ENCODE measurements around the gene DDIAS. TPM values are rescaled to one million over a fixed set of nuclear protein-coding genes. Genes with fewer than 3 reads are reported as not detected.
"Not testable (repeated sequence)": the region's sequence is repeated elsewhere in the genome, so short reads cannot be mapped to it uniquely, and the experiment has no call there.

Gene DDIAS
- total RNA-seq, 1 experiment from 2014 or later, result 34.5 TPM

GRCh38 chr11:82924522-82925224 is 23.1 kb downstream of the DDIAS start:
- DNase-seq (ENCODE audit: low spot score), result no peak

- DNase-seq (ENCODE audit: low spot score), result peak; percentile 75
Measured at GRCh38 chr11:82927264-82927880, 25.8 kb downstream of the DDIAS start.

- no peak for DNase-seq (ENCODE audit: low spot score)
Measured at GRCh38 chr11:82929121-82929520, 27.6 kb downstream of the DDIAS start.

DNA sequence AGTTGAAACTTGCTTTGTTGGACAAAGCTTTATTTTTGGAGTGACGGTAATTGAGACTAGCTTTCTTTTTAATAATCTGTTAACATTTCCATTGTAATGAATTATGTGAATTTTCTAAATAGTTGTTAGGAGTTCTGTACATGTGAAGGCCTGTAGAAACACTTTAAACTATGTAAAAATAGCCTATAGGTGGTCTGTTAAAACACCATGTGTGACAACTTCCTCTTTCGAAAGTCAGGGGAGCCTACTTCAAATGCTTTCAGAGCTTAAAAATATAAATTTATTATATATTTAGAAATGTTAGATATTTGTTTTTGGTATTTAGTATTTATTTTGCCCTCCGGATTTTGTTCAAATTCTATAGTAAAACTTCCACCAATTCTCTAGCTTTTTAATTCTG is 28.7 kb downstream of the DDIAS start:
- DNase-seq (ENCODE audit: low spot score), result no peak

DNA sequence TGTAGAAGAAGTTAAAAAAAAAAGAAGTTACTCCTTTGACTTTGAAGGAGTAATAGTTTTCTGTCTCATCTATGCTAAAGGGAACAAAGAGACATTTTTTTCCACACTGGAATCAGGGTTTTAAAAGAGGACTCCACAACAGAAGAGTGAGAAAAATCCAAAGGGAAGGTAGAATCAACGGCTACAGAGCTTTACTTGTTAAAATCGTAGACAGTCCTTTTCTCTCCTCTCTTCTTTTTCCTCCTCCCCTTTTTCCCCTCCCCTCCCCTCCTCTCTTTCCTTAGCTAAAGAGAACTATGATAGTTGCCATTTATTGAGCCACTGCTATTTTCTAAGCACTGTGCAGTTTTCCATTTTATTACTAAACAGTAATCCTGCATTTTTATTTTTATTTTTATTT is 29.2 kb downstream of the DDIAS start:
- DNase-seq (ENCODE audit: low spot score), result no peak

DNA sequence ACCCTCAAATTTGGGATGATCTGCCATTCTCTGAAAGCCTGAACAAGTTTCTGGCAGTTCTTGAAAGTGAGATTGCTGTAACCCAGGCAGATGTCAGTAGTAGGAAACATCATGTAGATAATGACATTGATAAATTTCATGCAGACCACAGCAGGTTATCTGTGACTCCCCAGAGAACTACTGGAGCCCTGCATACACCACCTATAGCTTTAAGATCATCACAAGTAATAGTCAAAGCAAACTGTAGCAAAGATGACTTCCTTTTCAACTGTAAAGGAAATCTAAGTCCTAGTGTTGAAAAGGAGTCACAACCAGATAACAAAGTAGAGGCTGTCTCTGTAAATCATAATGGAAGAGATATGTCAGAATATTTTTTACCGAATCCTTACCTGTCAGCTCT is 31.0 kb downstream of the DDIAS start:
- no peak for DNase-seq (ENCODE audit: low spot score)

DNA sequence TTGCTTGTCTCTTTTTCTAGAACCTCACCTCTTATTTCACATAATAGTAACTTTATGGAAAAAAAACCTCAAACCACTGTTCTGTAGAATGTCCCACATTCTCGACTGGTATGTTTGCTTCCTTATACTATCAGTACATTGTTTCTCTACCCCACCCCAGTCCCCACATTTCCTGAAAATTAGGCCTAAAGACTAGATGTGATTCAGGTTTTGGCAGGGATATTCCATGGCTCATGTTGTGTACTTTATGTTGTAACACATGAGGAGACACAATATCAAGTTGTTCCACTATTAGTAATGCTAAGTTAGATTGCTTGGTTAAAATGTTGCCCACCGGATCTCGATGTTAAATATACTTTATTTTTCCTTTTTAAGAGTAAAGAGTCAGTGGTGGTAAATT is 34.7 kb downstream of the DDIAS start:
- DNase-seq (ENCODE audit: low spot score), result no peak

DNA sequence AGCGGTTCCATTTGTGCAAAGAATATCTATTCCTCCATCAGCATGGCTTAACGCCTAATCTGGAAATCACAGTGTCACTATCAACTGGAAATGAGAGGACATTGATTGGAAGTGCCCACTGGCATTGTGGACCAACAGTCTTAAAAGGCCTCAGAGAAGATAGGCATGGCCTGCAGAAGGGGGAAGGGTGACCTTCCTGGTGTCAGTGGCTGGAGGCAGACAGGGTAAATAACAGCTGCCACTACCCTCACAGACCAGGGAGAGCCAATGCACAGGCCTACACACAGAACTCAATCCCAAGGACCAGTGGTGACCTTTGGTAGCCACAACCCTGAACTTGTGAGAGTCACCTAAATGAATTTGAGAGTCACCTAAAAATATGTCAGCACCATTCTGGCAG is 36.0 kb downstream of the DDIAS start:
- DNase-seq (ENCODE audit: low spot score), result no peak

DNA sequence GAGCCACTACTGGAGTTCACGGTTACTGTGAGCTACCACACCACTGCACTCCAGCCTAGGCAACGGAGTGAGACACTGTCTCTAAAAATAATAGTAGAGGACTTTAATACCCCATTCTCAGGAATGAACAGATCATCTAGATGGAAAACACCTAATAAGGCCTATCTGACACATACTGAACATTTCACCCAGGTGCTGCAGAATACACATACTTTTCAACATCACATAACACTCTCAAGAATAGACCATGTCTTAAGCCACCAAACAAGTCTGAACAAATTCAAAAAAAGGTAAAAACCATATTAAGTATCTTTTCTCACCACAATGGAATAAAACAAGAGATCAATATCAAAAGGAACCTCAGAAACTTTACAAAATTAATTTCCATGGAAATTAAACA is 37.9 kb downstream of the DDIAS start:
- no peak for DNase-seq (ENCODE audit: low spot score)

- no peak for DNase-seq (ENCODE audit: low spot score)
Measured at GRCh38 chr11:82942376-82942775, 40.8 kb downstream of the DDIAS start.

DNA sequence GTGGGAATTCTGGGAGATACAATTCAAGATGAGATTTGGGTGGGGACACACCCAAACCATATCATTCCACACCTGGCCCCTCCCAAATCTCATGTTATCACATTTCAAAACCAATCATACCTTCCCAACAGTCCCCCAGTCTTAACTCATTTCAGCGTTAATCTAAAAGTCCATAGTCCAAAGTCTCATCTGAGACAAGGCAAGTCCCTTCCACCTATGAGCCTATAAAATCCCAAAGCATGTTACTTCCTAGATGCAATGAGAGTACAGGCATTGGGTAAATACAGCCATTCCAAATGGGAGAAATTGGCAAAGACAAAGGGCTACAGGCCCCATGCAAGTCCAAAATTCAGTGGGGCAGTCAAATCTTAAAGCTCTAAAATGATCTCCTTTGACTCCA is 41.9 kb downstream of the DDIAS start:
- DNase-seq (ENCODE audit: low spot score), result not testable (repeated sequence)

DNA sequence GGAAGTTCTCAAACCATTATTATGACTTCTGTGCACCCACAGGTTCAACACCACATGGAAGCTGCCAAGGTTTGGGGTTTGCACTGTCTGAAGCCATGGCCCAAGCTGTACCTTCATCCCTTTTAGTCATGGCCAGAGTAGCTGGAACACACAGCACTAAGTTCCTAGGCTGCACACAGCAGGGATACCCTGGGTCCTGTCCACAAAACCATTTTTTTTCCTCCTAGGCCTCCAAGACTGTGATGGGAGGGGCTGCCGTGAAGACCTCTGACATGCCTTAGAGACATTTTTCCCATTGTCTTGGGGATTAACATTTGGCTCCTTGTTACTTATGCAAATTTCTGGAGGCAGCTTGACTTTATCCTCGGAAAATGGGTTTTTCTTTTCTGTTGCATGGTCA is 42.7 kb downstream of the DDIAS start:
- no peak for DNase-seq (ENCODE audit: low spot score)

- not testable (repeated sequence) for DNase-seq (ENCODE audit: low spot score)
Measured at GRCh38 chr11:82945041-82945440, 43.5 kb downstream of the DDIAS start.

DNA sequence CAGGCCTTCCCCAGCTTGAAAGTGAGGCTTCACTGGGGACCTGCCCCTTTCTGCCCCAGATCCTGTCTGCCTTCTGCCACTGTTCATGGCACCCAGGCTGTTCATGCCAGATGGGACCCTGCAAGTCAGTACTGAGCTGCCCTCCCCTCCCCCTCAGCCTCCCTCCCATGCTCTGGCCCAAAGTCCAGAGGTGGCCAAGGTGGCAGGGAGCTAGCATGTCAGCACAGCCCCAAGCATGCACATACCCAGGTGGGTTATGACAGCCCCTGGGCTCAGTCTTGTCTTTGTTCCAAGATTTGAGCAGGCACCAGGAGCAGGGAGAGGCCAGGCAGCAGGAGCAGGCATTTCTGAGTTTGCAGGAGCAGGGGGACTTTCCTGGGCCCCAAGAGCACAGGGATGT is 44.1 kb downstream of the DDIAS start:
- no peak for DNase-seq (ENCODE audit: low spot score)

- no peak for DNase-seq (ENCODE audit: low spot score)
Measured at GRCh38 chr11:82949352-82949751, 47.8 kb downstream of the DDIAS start.

GRCh38 chr11:82950502-82950901 is 49.0 kb downstream of the DDIAS start:
- DNase-seq (ENCODE audit: low spot score), result not testable (repeated sequence)

- not testable (repeated sequence) for DNase-seq (ENCODE audit: low spot score)
Measured at GRCh38 chr11:82955736-82956453, 54.4 kb downstream of the DDIAS start.

DNA sequence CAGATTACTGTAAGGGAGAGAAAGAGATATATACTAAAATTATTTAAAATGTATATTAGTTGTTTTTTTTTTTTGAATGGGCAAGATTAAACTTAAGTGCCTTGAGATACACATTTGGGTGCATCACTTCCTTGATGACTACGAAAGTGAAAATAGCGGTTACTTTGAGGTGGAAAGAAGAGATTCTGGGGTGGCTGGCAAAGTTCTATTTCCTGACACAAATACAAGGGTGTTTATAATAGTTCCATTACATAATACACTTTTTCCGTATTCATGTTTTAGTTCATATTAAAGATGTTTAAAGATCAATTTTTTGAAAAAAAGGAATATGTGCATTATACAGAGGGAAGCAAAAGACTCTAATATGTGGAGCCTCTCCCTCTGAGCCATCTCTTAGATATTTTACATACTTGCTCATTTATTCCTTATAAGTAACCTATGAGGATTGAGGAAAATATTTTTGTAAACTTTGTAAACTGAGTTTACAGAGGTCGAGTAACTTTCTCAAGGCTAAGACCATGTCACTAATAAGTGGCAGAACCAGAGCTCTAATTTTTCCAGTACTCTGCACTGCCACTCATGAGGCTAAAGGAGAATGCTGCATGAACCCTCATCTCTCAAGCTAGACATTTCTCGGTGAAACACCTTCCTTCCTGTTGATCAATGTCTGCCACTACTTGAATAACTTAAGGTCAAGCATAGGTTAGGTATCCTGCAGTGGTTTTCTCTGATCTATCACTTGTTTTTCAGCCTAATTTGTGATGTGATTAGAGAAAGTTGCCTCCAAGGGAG is 58.6 kb downstream of the DDIAS start:
- DNase-seq (ENCODE audit: low spot score), result no peak

DNA sequence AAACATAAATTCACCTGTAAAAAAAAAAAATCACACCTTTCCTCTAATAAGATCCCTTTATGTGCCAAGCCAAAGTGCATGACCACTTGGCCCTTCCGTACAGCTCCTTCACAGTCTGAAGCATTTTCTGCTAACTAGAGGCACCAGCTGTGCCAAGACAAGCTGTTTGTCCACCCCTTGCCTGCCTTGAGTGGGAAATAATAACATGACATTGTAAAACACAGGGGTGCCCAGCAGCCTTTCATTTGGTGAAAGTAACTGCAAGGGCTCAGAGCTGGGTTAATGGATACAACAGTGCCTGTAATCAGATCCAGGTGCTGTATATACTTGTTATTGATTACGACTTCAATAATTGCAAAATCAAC is 59.2 kb downstream of the DDIAS start:
- DNase-seq (ENCODE audit: low spot score), result no peak

GRCh38 chr11:82962021-82962420 is 60.5 kb downstream of the DDIAS start:
- DNase-seq (ENCODE audit: low spot score), result not testable (repeated sequence)

DNA sequence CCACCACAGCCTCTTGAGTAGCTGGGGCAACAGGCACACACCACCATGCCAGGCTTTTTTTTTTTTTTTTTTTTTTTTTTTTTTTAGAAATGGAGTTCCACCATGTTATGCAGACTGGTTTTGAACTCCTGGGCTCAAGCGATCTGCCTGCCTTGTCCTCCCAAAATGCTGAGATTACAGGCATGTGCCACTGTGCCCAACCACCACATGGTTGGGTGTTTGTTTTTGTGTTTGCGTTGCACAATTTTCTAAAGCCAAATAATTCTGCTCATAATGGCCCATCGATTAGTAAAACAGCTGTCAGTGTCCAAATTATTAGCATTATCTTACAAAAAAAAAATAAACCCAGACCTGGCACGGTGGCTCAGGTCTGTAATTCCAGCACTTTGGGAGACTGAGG is 65.8 kb downstream of the DDIAS start:
- DNase-seq (ENCODE audit: low spot score), result no peak

- DNase-seq (ENCODE audit: low spot score), result no peak
Measured at GRCh38 chr11:82969811-82970210, 68.3 kb downstream of the DDIAS start.
